HT-29 (cell line): ENCODE data around the gene FCRLA. TPM values are rescaled to one million over a fixed set of nuclear protein-coding genes. Genes with fewer than 3 reads are reported as not detected.

Experiments
- DNase-seq: peaks from one replicate; pipeline ENCODE4 v3.0.0-alpha.2; 2015; ENCODE audit warnings: low spot score
- small RNA-seq: library from RNA; depleted of rRNA; stranded (forward); fragments of <200 nt; gene quantifications from one replicate; pipeline ENCODE3, GENCODE V24; 2014
- total RNA-seq: library from RNA; depleted of rRNA; stranded (reverse); fragments of >200 nt; shearing (Covaris generic); gene quantifications from 2 replicates; pipeline ENCODE4 v1.2.3, GENCODE V29; 2014; rRNA removed

The FCRLA gene
- total RNA-seq, 1 experiment from 2014 or later = not detected

GRCh38 chr1:161731981-161732718 is 25.1 kb downstream of the FCRLA start:
- DNase-seq = no peak

GRCh38 chr1:161733526-161733925 is 26.5 kb downstream of the FCRLA start:
- peak; percentile 77 for DNase-seq

- no peak for DNase-seq
Measured at GRCh38 chr1:161735837-161736236, 28.8 kb downstream of the FCRLA start.

- peak; percentile 53 for DNase-seq
Measured at GRCh38 chr1:161736335-161736969, 29.4 kb downstream of the FCRLA start.

- no peak for DNase-seq
Measured at GRCh38 chr1:161737625-161738024, 30.6 kb downstream of the FCRLA start.

- peak; percentile 57 for DNase-seq
Measured at GRCh38 chr1:161738627-161739287, 31.7 kb downstream of the FCRLA start.

- no peak for DNase-seq
Measured at GRCh38 chr1:161739865-161740566, 33.0 kb downstream of the FCRLA start.

- DNase-seq = no peak
Measured at GRCh38 chr1:161740921-161741320, 33.9 kb downstream of the FCRLA start.

GRCh38 chr1:161743231-161743630 is 36.2 kb downstream of the FCRLA start:
- DNase-seq = no peak

GRCh38 chr1:161747801-161748200 is 40.8 kb downstream of the FCRLA start:
- no peak for DNase-seq

GRCh38 chr1:161749509-161750407 is 42.7 kb downstream of the FCRLA start, which contains the start of gene DUSP12:
Gene DUSP12 (plus strand): TSS chr1:161749786. CDS start chr1:161749802, 16 bp downstream.
- DNase-seq = peak; percentile 92

- peak; percentile 80 for DNase-seq
Measured at GRCh38 chr1:161763522-161764098, 56.6 kb downstream of the FCRLA start.

Small RNA genes within 50 kb of the gene (small RNA-seq; reads per million reads assigned to genes)
- gene RF00019 = not detected
- gene RN7SL466P = not detected

Other genes with a start within 250 kb of the FCRLA start
- gene FCGR2A, start 201.8 kb upstream of the FCRLA start, total RNA-seq = not detected in 2 replicates
- gene HSPA6, start 182.7 kb upstream of the FCRLA start, total RNA-seq = 0.70 and 1.1 TPM in 2 replicates
- not detected in 2 replicates for gene FCGR3A, start 157.4 kb upstream of the FCRLA start, total RNA-seq
- gene FCGR3B, start 76.1 kb upstream of the FCRLA start, total RNA-seq = not detected in 2 replicates
- not detected in 2 replicates for gene FCGR2B, start 44.1 kb upstream of the FCRLA start, total RNA-seq
- gene FCRLB, start 14.3 kb downstream of the FCRLA start, total RNA-seq = 1.4 and 3.4 TPM in 2 replicates
- 48.9 and 52.2 TPM in 2 replicates for gene DUSP12, start 42.6 kb downstream of the FCRLA start, total RNA-seq
- 6.2 and 7.3 TPM in 2 replicates for gene ATF6, start 59.1 kb downstream of the FCRLA start, total RNA-seq